SK-N-SH (cell line): ENCODE data around the gene MRPS6. TPM values are rescaled to one million over a fixed set of nuclear protein-coding genes. Genes with fewer than 3 reads are reported as not detected.

ENCODE experiments used
- CTCF ChIA-PET: fragments of 300-600, 350-600 bp; formaldehyde crosslinking; extraction: SDS; loops from one replicate; lab custom pipeline; 2021; lab: Yijun Ruan, JAX
- POLR2A ChIA-PET: fragments of 350-600 bp; sonication (Branson Sonifier 250); formaldehyde crosslinking; extraction: SDS; loops from one replicate; lab custom pipeline; 2020; ENCODE audit warnings: antibody characterized with exemption, inconsistent platforms; lab: Yijun Ruan, JAX
- DNase-seq: peaks from one replicate; pipeline ENCODE4 v3.0.0; 2012
- H2AFZ ChIP-seq: fragments of 200-600 bp; sonication (generic); 2 replicates; pipeline ENCODE4 v1.8.1; 2016; ENCODE audit warnings: antibody characterized with exemption, mild to moderate bottlenecking, low read depth
- H3F3A ChIP-seq: fragments of 200-600 bp; sonication (generic); replicated peaks from 2 replicates; pipeline ENCODE3; 2016; ENCODE audit warnings: antibody characterized with exemption, mild to moderate bottlenecking; ENCODE audit not compliant: insufficient read depth
- H3K27ac ChIP-seq, 2 experiments: fragments of 200-500 bp in 1 of 2; fragments of 200-600 bp in 1 of 2; sonication (Bioruptor generic) in 1 of 2; sonication (generic), shearing (Covaris generic) in 1 of 2; 2 replicates each; pipeline versions ENCODE4 v1.5.1 to v1.6.1; 2014 to 2016; ENCODE audit warnings: low read depth in 2 of 2, inconsistent platforms in 1 of 2, low read length in 1 of 2, mild to moderate bottlenecking in 1 of 2, mixed read lengths in 1 of 2
- H3K27me3 ChIP-seq: fragments of 200-600 bp; sonication (generic), shearing (Covaris generic); 2 replicates; pipeline ENCODE4 v1.6.1; 2016; ENCODE audit warnings: mixed run types; ENCODE audit not compliant: insufficient read depth
- H3K36me3 ChIP-seq, 2 experiments: fragments of 200-500 bp in 1 of 2; fragments of 200-600 bp in 1 of 2; sonication (Bioruptor generic) in 1 of 2; sonication (generic) in 1 of 2; replicated peaks in 1 of 2; 2 replicates each; pipeline versions ENCODE3 to v1.5.1; 2014 to 2016; ENCODE audit warnings: low read length in 1 of 2, mild to moderate bottlenecking in 1 of 2; ENCODE audit not compliant: insufficient read depth in 2 of 2, control insufficient read depth in 1 of 2
- H3K4me1 ChIP-seq, 2 experiments: fragments of 200-500 bp in 1 of 2; fragments of 200-600 bp in 1 of 2; sonication (Bioruptor generic) in 1 of 2; sonication (generic), shearing (Covaris generic) in 1 of 2; 2 replicates each; pipeline versions ENCODE4 v1.5.1 to v1.6.1; 2014 to 2016; ENCODE audit warnings: low read depth in 1 of 2, low read length in 1 of 2, mixed run types in 1 of 2; ENCODE audit not compliant: insufficient read depth in 2 of 2, control insufficient read depth in 1 of 2
- H3K4me2 ChIP-seq: fragments of 200-600 bp; sonication (generic), shearing (Covaris generic); 2 replicates; pipeline ENCODE4 v1.6.1; 2017; ENCODE audit warnings: mixed run types
- H3K4me3 ChIP-seq, 2 experiments: fragments of 200-500 bp in 1 of 2; fragments of 200-600 bp in 1 of 2; sonication (Bioruptor generic) in 1 of 2; sonication (generic), shearing (Covaris generic) in 1 of 2; 2 replicates each; pipeline versions ENCODE4 v1.5.1 to v1.8.1; 2014 to 2016; ENCODE audit warnings: low read depth in 2 of 2, inconsistent platforms in 1 of 2, low read length in 1 of 2, mild to moderate bottlenecking in 1 of 2, mixed read lengths in 1 of 2, moderate library complexity in 1 of 2
- H3K79me2 ChIP-seq: fragments of 200-600 bp; sonication (generic); 2 replicates; pipeline ENCODE4 v1.8.1; 2017; ENCODE audit warnings: mild to moderate bottlenecking; ENCODE audit not compliant: insufficient read depth
- H3K9ac ChIP-seq: fragments of 200-600 bp; sonication (generic); 2 replicates; pipeline ENCODE4 v1.6.1; 2017; ENCODE audit warnings: mixed run types
- H3K9me2 ChIP-seq: fragments of 200-600 bp; sonication (generic); 2 replicates; pipeline ENCODE4 v1.6.1; 2017; ENCODE audit warnings: mixed run types
- H3K9me3 ChIP-seq: fragments of 200-600 bp; sonication (generic); 2 replicates; pipeline ENCODE4 v1.6.1; 2017; ENCODE audit warnings: mixed run types, mild to moderate bottlenecking, moderate library complexity
- H4K20me1 ChIP-seq: fragments of 200-600 bp; sonication (generic); 2 replicates; pipeline ENCODE4 v1.6.1; 2017; ENCODE audit warnings: mild to moderate bottlenecking, mixed run types; ENCODE audit not compliant: insufficient read depth
- FOSL2 ChIP-seq: IDR thresholded peaks from 2 replicates; pipeline ENCODE4 v1.4.0; 2012; ENCODE audit warnings: low read depth, mild to moderate bottlenecking, moderate library complexity, borderline replicate concordance
- FOXJ3 ChIP-seq: sonication (generic); formaldehyde crosslinking; IDR thresholded peaks from 2 replicates; pipeline ENCODE4 v1.5.1; 2020; ENCODE audit warnings: mild to moderate bottlenecking, missing genetic modification reagents
- NFIC ChIP-seq: IDR thresholded peaks from 2 replicates; pipeline ENCODE4 v1.4.0; 2012; ENCODE audit warnings: borderline replicate concordance
- SIN3A ChIP-seq: IDR thresholded peaks from 2 replicates; pipeline ENCODE4 v1.6.1; 2012; ENCODE audit warnings: low read depth, mild to moderate bottlenecking, low read length, moderate library complexity, borderline replicate concordance
- TAF1 ChIP-seq: IDR thresholded peaks from 2 replicates; pipeline ENCODE4 v1.6.1; 2012; ENCODE audit warnings: low read depth, mild to moderate bottlenecking, low read length, moderate library complexity, borderline replicate concordance
- TEAD4 ChIP-seq: IDR thresholded peaks from 2 replicates; pipeline ENCODE4 v1.4.0; 2012; ENCODE audit warnings: mild to moderate bottlenecking, borderline replicate concordance; ENCODE audit not compliant: insufficient read depth
- ZBTB33 ChIP-seq: IDR thresholded peaks from 2 replicates; pipeline ENCODE4 v1.4.0; 2012; ENCODE audit warnings: low read depth, borderline replicate concordance
- WGBS: methylation state at CpG from one replicate; pipeline ENCODE4 v1.1.6; 2017; ENCODE audit warnings: low lambda C conversion rate; 5-methylcytosine and 5-hydroxymethylcytosine counted together
- polyA plus RNA-seq, 3 experiments: library from polyadenylated mRNA; depleted of rRNA; stranded (reverse); fragments of >200 nt; gene quantifications; 2 replicates each; pipeline ENCODE4 v1.2.3, GENCODE V29; 2012
- TF ChIP-seq, protein P1 (sequence below): IDR thresholded peaks from 2 replicates; pipeline ENCODE4 v1.4.0; 2012; ENCODE audit warnings: low read depth, borderline replicate concordance

MRPS6 gene
- polyA plus RNA-seq, 1 of the 3 experiments (the other 2 are of a cell fraction): 69.2 TPM

DNA sequence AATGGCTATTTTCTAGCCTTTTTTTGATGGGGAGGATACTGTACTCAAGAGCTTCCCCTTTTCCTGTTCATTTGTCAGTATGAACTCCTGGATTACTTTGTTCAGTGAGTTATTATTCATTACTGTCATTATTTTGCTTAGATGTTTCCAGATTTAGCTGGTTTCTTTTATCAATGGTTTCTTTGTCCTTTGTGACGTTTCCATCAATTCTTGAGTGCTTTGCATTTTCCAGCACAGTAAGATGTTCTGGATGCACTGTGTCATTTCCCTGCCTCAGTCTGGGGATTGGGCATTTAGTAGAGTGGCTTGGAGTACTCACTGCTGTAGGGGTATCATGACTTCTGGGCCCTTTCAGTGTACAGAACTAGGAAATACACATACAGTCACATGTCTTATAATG lies 34.2 kb downstream of the MRPS6 start (continued):
- TF ChIP-seq ZBTB33 (no peak), FOSL2 (no peak)

GRCh38 chr21:34109075-34109474 lies 35.7 kb downstream of the MRPS6 start:
- Histone ChIP-seq H3K27ac (no peak overlapping the region), H3K9me2 (no peaks in the 10 kb centered on the region), H3K27me3 (no peaks in the 10 kb centered on the region), H3F3A (peaks cover 10% of the 10 kb centered on the region), H3K4me3 (no peak overlapping the region), H3K9ac (no peak overlapping the region), H3K4me2 (no peak overlapping the region), H3K36me3 (peaks cover 0 to 17% of the 10 kb centered on the region in 2 experiments), H3K4me1 (peaks cover 3 to 4% of the 10 kb centered on the region in 2 experiments; a peak in 2 of 4 replicates), H4K20me1 (peaks cover 18% of the 10 kb centered on the region), H3K9me3 (no peaks in the 10 kb centered on the region), H3K79me2 (peaks cover 63% of the 10 kb centered on the region), H2AFZ (no peak overlapping the region)
- DNase-seq: no peak
- WGBS: 97% methylated on average over 7 of the region's 7 CpGs
- TF ChIP-seq, protein P1, sequence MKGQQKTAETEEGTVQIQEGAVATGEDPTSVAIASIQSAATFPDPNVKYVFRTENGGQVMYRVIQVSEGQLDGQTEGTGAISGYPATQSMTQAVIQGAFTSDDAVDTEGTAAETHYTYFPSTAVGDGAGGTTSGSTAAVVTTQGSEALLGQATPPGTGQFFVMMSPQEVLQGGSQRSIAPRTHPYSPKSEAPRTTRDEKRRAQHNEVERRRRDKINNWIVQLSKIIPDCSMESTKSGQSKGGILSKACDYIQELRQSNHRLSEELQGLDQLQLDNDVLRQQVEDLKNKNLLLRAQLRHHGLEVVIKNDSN: no peak
- TF ChIP-seq NFIC (no peak), TEAD4 (no peak), TAF1 (no peak)
- ChIA-PET POLR2A (no interaction called here), CTCF (interaction anchor here (1.7 kb wide), 1 partner anchor 186 kb away, joined by 6 read pairs; no protein-coding TSS in a partner anchor)

DNA sequence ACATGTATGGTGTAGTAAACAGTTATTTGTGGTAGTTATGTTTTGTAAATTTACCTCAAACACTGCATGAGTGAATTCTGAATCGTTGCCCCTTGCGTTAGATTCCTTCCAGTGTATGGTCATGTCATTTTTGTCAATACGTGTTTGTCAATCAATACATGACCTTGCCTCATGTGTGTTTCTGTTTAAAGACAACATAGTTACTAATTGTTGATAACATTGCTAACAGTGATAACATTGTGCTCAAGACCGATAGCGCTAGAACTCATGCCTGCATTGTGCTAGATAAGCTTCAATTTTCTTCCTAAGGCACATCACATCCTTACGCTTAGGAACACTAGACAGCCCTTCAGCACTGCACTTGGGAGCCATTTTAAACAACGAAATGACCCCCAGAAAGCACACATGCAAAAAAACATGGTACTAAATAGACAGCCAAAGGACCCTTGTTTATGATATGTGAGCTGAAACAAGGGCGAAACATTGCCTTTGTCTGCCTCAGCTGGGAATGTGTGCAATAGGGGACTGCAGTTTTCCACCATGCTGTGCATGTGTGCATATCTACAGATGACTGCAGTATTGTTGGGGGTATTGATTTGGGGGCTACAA lies 37.3 kb downstream of the MRPS6 start:
- H3F3A ChIP-seq: peaks cover 6% of the 10 kb centered on the region
- H3K4me1 ChIP-seq: peaks cover 3 to 4% of the 10 kb centered on the region in 2 experiments; a peak in 2 of 4 replicates
- TF ChIP-seq SIN3A: no peak
- TF ChIP-seq FOXJ3 (CRISPR knock-in tag): no peak
- POLR2A ChIA-PET: no interaction called here
- no peaks in the 10 kb centered on the region for H3K27me3 ChIP-seq
- H3K27ac ChIP-seq: no peak overlapping the region
- H3K9ac ChIP-seq: no peak overlapping the region
- H4K20me1 ChIP-seq: peaks cover 11% of the 10 kb centered on the region
- no peak overlapping the region for H2AFZ ChIP-seq
- CTCF ChIA-PET: interaction anchor here (1.3 to 1.7 kb wide), 2 partner anchors 19 to 187 kb away, joined by 3 to 6 read pairs; no protein-coding TSS in a partner anchor
- H3K4me2 ChIP-seq: no peak overlapping the region
- WGBS: 97% methylated on average over 8 of the region's 8 CpGs
- peaks cover 0 to 18% of the 10 kb centered on the region in 2 experiments for H3K36me3 ChIP-seq
- no peaks in the 10 kb centered on the region for H3K9me2 ChIP-seq
- no peak overlapping the region for H3K4me3 ChIP-seq
- no peaks in the 10 kb centered on the region for H3K9me3 ChIP-seq
- DNase-seq: no peak
- peaks cover 56% of the 10 kb centered on the region for H3K79me2 ChIP-seq
